ENCODE data around the gene SOX12.
"Not testable (repeated sequence)": the region's sequence is repeated elsewhere in the genome, so short reads cannot be mapped to it uniquely, and the experiment has no call there.

The SOX12 gene

DNA sequence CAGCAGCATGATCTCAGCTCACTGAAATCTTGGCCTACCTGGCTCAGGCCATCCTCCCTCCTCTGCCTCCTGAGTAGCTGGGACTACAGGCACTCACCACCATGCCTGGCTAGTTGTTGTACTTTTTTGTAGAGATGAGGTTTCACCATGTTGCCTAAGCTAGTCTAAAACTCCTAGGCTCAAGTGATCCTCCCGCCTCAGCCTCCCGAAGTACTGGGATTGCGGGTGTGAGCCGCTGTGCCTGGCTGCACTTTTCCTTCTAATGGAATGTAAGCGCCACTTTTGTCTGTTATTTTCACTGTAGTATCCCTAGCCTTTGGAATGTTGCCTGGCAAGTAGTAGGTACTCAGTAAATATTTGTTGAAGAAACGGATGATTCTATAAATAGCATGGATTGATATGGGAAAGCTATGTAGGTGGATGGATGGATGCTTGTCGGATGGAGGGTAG is 44.8 kb downstream of the SOX12 start:
- Histone ChIP-seq H3K27me3 (ENCODE audit: insufficient read depth, low read length) (no peaks in the 10 kb centered on the region), H2BK120ac (ENCODE audit: insufficient read depth, low read length, poor library complexity) (peak overlapping the region; percentile 57), H3K9me3 (ENCODE audit: insufficient read depth, low read depth, low read length) (no peaks in the 10 kb centered on the region), H2AFZ (ENCODE audit: insufficient read depth, low read length, poor library complexity) (peak overlapping the region; percentile 13), H3K27ac (ENCODE audit: low read depth, low read length) (peak overlapping the region; percentile 74), H4K12ac (ENCODE audit: low read depth, low read length) (no peak overlapping the region), H3K79me1 (ENCODE audit: low read length) (peaks cover 36% of the 10 kb centered on the region), H3K4ac (ENCODE audit: low read depth, low read length) (peak overlapping the region; percentile 68), H3K23ac (ENCODE audit: low read length) (no peak overlapping the region), H3K4me3 (ENCODE audit: low read depth, low read length) (no peak overlapping the region), H3K4me1 (ENCODE audit: control insufficient read depth in 1 of 2, insufficient read depth in 2 of 2, low read length in 2 of 2) (peaks cover 40 to 52% of the 10 kb centered on the region in 2 experiments), H3K14ac (ENCODE audit: low read length) (peak overlapping the region; percentile 33), H3K9ac (ENCODE audit: low read length) (no peak overlapping the region), H2BK12ac (ENCODE audit: low read length) (peak overlapping the region; percentile 73), H2AK5ac (ENCODE audit: low read length) (no peak overlapping the region), H3K4me2 (ENCODE audit: low read length) (no peak overlapping the region), H3K18ac (ENCODE audit: low read length) (peak overlapping the region; percentile 61), H4K8ac (ENCODE audit: low read depth, low read length) (peak overlapping the region; percentile 67), H2BK5ac (ENCODE audit: low read depth, low read length, poor library complexity) (peak overlapping the region; percentile 74), H3K79me2 (ENCODE audit: control insufficient read depth, insufficient read depth, low read length, poor library complexity) (peaks cover 1% of the 10 kb centered on the region), H3K36me3 (ENCODE audit: control insufficient read depth in 1 of 2, insufficient read depth in 2 of 2, low read length in 2 of 2) (no peaks in the 10 kb centered on the region), H4K91ac (ENCODE audit: low read depth, low read length) (peak overlapping the region; percentile 86)
- WGBS (ENCODE audit: extremely low coverage, insufficient coverage, insufficient read length) = no CpG with 5 or more reads among the region's 7 CpGs
- DNase-seq = peak; percentile 75 to 95

DNA sequence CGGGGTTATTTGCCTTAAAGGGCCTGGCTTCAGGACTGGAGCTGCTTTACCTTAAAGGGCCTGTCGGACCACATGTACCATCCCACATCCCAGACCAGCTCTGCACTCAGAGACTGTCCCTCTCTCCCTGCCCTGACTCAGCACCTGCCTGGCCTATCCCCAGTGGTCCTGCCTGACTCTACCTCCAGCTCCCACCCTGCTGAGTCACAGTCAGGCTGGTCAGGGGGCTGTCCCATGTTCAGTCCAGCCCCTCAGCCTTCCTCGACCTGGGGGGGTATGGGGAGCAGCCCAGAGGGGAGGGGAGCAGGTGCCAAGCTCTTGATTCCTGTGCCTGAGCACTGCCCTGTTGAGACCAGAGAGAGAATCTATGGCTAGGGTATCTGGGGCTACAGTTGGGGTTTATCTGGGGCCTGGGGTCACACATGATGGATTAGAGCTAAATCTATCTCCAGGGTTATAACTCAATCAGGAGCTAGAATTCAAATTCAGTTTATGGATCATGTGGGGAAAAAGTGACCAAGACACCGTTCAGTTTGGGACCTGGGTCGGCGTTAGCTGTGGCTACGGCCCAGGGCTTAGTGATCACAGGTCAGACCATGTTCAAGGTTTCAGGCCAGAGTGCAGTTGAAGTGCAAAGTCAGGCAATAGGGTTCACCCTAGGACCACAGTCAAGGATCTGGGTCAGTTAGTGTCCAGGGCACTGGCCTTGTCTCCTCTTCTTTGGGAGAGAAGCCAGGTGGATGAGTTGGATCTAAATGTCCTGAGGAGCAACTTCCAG is 45.8 kb downstream of the SOX12 start:
- Histone ChIP-seq H3K9me3 (ENCODE audit: insufficient read depth, low read depth, low read length) (no peaks in the 10 kb centered on the region), H2BK5ac (ENCODE audit: low read depth, low read length, poor library complexity) (peak overlapping the region; percentile 73), H2AFZ (ENCODE audit: insufficient read depth, low read length, poor library complexity) (peak overlapping the region; percentile 38), H3K4ac (ENCODE audit: low read depth, low read length) (peak overlapping the region; percentile 22), H3K27ac (ENCODE audit: low read depth, low read length) (peak overlapping the region; percentile 61), H3K4me2 (ENCODE audit: low read length) (no peak overlapping the region), H3K14ac (ENCODE audit: low read length) (peak overlapping the region; percentile 59), H3K9ac (ENCODE audit: low read length) (no peak overlapping the region), H3K18ac (ENCODE audit: low read length) (peak overlapping the region; percentile 65), H2BK12ac (ENCODE audit: low read length) (peak overlapping the region; percentile 94), H3K36me3 (ENCODE audit: control insufficient read depth in 1 of 2, insufficient read depth in 2 of 2, low read length in 2 of 2) (no peaks in the 10 kb centered on the region), H4K91ac (ENCODE audit: low read depth, low read length) (peak overlapping the region; percentile 90), H4K12ac (ENCODE audit: low read depth, low read length) (peak overlapping the region; percentile 15), H3K4me3 (ENCODE audit: low read depth, low read length) (no peak overlapping the region), H2AK5ac (ENCODE audit: low read length) (peak overlapping the region; percentile 91), H3K27me3 (ENCODE audit: insufficient read depth, low read length) (no peaks in the 10 kb centered on the region), H4K8ac (ENCODE audit: low read depth, low read length) (peak overlapping the region; percentile 24), H3K4me1 (ENCODE audit: control insufficient read depth in 1 of 2, insufficient read depth in 2 of 2, low read length in 2 of 2) (peaks cover 36 to 48% of the 10 kb centered on the region in 2 experiments), H3K79me2 (ENCODE audit: control insufficient read depth, insufficient read depth, low read length, poor library complexity) (peaks cover 1% of the 10 kb centered on the region), H3K79me1 (ENCODE audit: low read length) (peaks cover 36% of the 10 kb centered on the region), H3K23ac (ENCODE audit: low read length) (no peak overlapping the region), H2BK120ac (ENCODE audit: insufficient read depth, low read length, poor library complexity) (peak overlapping the region; percentile 73)
- 100% methylated on average over 1 of the region's 7 CpGs for WGBS (ENCODE audit: extremely low coverage, insufficient coverage, insufficient read length)
- no peak for DNase-seq

GRCh38 chr20:371755-372542 is 46.6 kb downstream of the SOX12 start:
- no CpG with 5 or more reads among the region's 10 CpGs for WGBS (ENCODE audit: extremely low coverage, insufficient coverage, insufficient read length)

GRCh38 chr20:372543-373082 is 47.3 kb downstream of the SOX12 start:
- WGBS (ENCODE audit: extremely low coverage, insufficient coverage, insufficient read length) = no CpG with 5 or more reads among the region's 11 CpGs
- peak overlapping the region; percentile 75 for H2AK5ac ChIP-seq (ENCODE audit: low read length)
- peak overlapping the region; percentile 56 for H2AFZ ChIP-seq (ENCODE audit: insufficient read depth, low read length, poor library complexity)
- peaks cover 34% of the 10 kb centered on the region for H3K79me1 ChIP-seq (ENCODE audit: low read length)
- not testable (repeated sequence) for H3K9ac ChIP-seq (ENCODE audit: low read length); H3K36me3 ChIP-seq (ENCODE audit: control insufficient read depth in 1 of 2, insufficient read depth in 2 of 2, low read length in 2 of 2); H3K4me3 ChIP-seq (ENCODE audit: low read depth, low read length); H3K23ac ChIP-seq (ENCODE audit: low read length); H3K27me3 ChIP-seq (ENCODE audit: insufficient read depth, low read length); H3K4me2 ChIP-seq (ENCODE audit: low read length); H4K12ac ChIP-seq (ENCODE audit: low read depth, low read length); DNase-seq; H3K79me2 ChIP-seq (ENCODE audit: control insufficient read depth, insufficient read depth, low read length, poor library complexity); H3K9me3 ChIP-seq (ENCODE audit: insufficient read depth, low read depth, low read length)
- H3K27ac ChIP-seq (ENCODE audit: low read depth, low read length) = peak overlapping the region; percentile 59
- H3K4ac ChIP-seq (ENCODE audit: low read depth, low read length) = peak overlapping the region; percentile 8
- H3K4me1 ChIP-seq (ENCODE audit: control insufficient read depth in 1 of 2, insufficient read depth in 2 of 2, low read length in 2 of 2) = peaks cover 30 to 42% of the 10 kb centered on the region in 2 experiments
- peak overlapping the region; percentile 6 for H4K8ac ChIP-seq (ENCODE audit: low read depth, low read length)
- H4K91ac ChIP-seq (ENCODE audit: low read depth, low read length) = peak overlapping the region; percentile 85
- peak overlapping the region; percentile 58 for H3K14ac ChIP-seq (ENCODE audit: low read length)
- peak overlapping the region; percentile 74 for H2BK5ac ChIP-seq (ENCODE audit: low read depth, low read length, poor library complexity)
- peak overlapping the region; percentile 85 for H2BK12ac ChIP-seq (ENCODE audit: low read length)
- peak overlapping the region; percentile 77 for H3K18ac ChIP-seq (ENCODE audit: low read length)
- peak overlapping the region; percentile 86 for H2BK120ac ChIP-seq (ENCODE audit: insufficient read depth, low read length, poor library complexity)

More at GRCh38 chr20:371755-372542, 46.6 kb downstream of the SOX12 start:
- Histone ChIP-seq H2AK5ac (ENCODE audit: low read length) (peak overlapping the region; percentile 38), H2BK5ac (ENCODE audit: low read depth, low read length, poor library complexity) (peak overlapping the region; percentile 55), H4K91ac (ENCODE audit: low read depth, low read length) (peak overlapping the region; percentile 90), H3K4me3 (ENCODE audit: low read depth, low read length) (no peak overlapping the region), H3K79me2 (ENCODE audit: control insufficient read depth, insufficient read depth, low read length, poor library complexity) (peaks cover 1% of the 10 kb centered on the region), H3K4me1 (ENCODE audit: control insufficient read depth in 1 of 2, insufficient read depth in 2 of 2, low read length in 2 of 2) (peaks cover 36 to 48% of the 10 kb centered on the region in 2 experiments), H3K27ac (ENCODE audit: low read depth, low read length) (peak overlapping the region; percentile 59), H2BK12ac (ENCODE audit: low read length) (peak overlapping the region; percentile 72), H3K23ac (ENCODE audit: low read length) (no peak overlapping the region), H3K9me3 (ENCODE audit: insufficient read depth, low read depth, low read length) (no peaks in the 10 kb centered on the region), H3K4me2 (ENCODE audit: low read length) (no peak overlapping the region), H3K27me3 (ENCODE audit: insufficient read depth, low read length) (no peaks in the 10 kb centered on the region), H3K9ac (ENCODE audit: low read length) (no peak overlapping the region), H4K8ac (ENCODE audit: low read depth, low read length) (peak overlapping the region; percentile 40), H3K14ac (ENCODE audit: low read length) (peak overlapping the region; percentile 58), H4K12ac (ENCODE audit: low read depth, low read length) (peak overlapping the region; percentile 15), H3K18ac (ENCODE audit: low read length) (peak overlapping the region; percentile 24), H2AFZ (ENCODE audit: insufficient read depth, low read length, poor library complexity) (peak overlapping the region; percentile 1), H3K4ac (ENCODE audit: low read depth, low read length) (no peak overlapping the region), H3K79me1 (ENCODE audit: low read length) (peaks cover 36% of the 10 kb centered on the region), H2BK120ac (ENCODE audit: insufficient read depth, low read length, poor library complexity) (peak overlapping the region; percentile 86), H3K36me3 (ENCODE audit: control insufficient read depth in 1 of 2, insufficient read depth in 2 of 2, low read length in 2 of 2) (no peaks in the 10 kb centered on the region)
- peak; percentile 45 to 74 for DNase-seq
